NCI-H2227 treated with DMSO at 0.1 percent for 48 hours (cell line): Measurements from ENCODE around the gene RUNX1.

Experiments
- DNase-seq: peaks from one replicate; lab custom pipeline; 2025; lab: John Stamatoyannopoulos, UW

The RUNX1 gene

DNA sequence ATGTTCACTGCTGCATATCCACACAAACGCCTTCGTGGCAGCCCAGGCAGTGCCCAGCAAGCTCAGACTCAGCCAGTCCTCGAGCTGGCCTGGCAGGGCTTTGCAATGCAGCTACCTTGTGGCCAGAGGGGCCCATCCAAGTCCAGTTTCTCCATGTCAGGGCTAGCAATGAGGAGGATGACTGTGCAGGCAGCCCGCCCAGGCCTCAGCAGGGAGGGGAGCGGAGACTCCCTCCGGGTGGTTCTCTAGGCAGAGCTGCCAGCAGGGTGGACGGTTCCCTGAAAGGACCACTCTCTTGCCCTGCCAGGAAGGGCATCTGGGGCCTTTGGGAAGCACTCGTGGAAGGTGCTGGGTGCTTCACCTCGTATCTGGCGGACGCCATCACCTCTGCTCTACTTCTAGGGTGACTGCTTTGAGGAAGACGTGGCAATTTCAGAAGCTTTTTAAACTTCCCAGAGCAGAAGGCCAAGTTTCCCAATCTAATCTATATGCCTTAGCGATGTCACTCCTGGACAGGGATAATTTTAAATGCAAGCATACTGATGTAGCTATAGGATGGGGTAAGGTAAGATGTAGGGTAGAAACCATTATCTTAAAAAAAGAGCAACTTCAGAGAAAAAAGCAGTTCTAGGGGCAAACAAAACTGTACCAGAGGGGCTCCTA, 56.2 kb downstream of the RUNX1 start:
- DNase-seq, result no peak

DNA sequence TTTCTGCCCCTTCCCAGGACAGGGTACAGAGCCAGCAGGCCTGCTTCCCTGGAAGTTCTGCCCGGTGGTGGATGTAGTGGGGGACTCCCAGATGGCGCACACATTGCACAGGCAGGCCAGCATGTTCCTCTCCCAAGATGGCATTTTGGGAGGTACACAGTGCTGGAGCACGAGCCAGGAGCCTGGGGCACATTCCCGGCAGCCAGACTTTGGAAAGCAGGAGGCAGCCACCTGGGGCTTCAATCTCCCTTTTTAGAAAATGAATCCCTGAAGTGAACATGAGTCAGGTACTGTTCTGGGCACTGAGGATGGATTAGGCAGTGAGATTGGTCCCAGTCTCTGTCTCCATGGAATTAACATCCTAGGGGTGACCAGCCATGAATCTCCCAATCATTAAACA, 56.9 kb downstream of the RUNX1 start:
- DNase-seq, result no peak

DNA sequence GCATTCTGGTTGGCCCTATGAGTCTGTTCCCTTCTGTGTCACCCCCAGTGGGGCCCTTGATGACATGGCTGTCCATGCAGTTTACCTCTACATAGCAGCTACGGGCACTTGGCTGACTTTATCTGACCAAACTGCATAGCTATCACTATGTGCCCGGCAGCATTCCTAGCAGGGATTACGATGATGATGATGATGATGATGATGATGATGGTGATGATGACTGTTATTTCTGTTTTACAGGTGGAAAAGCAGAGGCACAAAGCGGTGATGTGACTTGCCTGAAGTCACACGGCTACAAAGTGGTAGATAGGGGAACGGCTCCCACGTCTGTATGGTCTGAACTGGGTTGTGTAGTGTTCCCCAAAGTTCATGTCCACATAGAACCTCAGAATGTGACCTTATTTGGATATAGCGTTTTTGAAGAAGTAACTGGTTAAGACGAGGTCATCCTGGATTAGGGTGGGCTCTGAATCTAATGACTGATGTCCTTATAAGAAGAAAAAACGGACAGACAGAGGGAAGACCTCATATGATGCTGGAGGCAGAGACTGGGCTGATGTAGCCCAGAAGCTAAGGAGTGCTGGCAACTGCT, 57.6 kb downstream of the RUNX1 start:
- DNase-seq, result no peak

- DNase-seq, result no peak
Measured at GRCh38 chr21:34990842-34991241, 58.3 kb downstream of the RUNX1 start.

DNA sequence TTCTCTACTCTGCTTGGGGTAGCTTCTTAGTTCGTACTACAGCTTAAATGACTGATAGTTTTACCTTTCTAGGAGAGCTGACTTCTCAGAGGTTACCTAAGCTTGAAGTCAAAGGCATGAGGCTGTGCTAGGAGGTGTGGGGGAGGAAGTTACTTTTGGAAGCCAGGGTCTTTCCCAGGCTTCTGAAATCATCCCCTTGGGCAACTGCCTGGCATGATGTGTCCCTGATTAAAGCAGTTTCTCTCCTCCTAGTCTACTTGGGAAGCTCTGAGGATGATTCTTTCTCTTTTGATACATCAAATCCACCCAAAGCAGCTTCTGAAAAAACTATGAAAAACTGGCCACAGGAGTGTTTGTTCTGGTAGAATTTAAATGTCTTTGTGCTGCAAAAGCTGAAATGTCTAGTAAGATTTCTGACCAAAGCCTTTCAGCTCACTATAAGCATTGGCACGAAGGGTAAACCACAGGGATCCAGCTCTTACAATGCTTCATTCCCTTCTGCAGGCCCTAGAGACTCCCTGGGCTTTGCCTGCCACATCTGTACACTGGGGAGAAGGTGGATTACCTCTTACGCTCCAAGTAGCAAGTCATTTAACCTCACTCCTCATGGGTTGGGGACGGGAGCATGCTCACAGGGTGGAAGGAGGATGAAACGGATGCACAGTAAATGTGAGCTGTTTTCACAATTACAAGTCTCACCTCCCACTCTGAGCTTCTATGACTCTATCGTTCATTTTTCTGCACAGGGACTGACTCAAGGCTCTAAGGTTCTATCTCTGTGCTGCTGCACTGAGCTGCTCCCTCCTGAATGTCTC, 59.6 kb downstream of the RUNX1 start:
- DNase-seq, result no peak

DNA sequence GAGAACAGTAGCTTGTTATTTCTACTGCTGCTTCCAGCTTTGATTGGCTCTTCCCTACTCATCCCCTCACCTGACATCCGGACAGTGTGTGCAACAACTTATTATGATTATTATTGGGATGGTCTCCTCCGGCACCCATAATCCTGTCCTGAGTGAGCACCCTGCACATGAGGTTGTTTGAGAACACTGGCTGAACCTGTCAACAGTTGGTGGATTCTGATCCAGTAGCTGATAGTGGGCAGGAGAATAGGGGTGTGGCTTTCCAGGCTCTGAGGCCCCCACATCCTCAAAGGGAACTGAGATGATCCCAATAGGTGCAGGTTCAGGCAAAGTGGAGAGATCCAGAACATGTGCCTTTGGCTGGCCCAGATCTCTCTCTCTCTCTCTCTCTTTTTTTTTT, 60.5 kb downstream of the RUNX1 start:
- no peak for DNase-seq

- no peak for DNase-seq
Measured at GRCh38 chr21:34988139-34988538, 61.0 kb downstream of the RUNX1 start.

- no peak for DNase-seq
Measured at GRCh38 chr21:34987501-34988072, 61.5 kb downstream of the RUNX1 start.

DNA sequence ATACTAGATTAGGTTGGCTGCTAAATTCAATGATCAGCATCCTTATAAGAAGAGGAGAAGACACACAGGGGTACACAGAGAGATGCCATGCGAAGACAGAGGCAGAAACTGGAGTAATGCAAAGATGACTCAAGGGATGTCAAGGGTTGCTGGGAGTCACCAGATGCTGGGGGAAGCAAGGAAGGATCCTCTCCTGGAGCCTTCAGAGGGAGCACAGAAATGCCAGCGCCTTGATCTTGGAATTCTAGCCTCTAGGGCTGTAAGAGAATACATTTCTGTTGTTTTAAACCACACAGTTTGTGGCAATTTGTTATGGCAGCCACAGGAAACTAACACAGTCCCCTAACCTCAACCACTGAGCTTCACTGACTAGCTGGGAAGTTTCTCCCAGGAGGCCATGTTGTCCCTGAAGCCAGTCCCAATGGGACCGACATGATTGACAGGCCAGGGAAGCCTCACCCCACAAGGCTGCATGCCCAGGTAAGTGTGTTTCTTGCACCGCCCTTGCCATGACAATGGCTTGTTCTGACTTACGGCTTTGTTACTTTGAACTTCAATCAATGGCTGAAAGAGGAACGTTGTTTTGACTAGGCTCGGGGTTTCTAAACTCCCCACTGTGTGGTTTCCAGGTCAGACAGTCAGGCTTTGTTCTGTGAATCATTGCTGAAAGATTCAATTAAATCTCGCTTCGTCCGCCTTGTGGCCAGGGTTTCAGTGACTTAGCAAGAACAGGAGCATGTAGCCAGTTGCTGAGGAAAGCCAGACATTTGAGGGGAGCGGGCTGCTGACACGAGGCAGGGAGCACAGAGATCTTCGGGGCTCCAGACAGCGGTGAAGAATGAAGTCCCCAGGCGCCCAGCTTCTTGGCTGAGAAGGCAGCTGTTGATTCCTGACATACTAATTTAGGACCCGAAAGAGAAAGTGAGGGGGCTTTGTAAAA, 62.3 kb downstream of the RUNX1 start:
- DNase-seq, result no peak

DNA sequence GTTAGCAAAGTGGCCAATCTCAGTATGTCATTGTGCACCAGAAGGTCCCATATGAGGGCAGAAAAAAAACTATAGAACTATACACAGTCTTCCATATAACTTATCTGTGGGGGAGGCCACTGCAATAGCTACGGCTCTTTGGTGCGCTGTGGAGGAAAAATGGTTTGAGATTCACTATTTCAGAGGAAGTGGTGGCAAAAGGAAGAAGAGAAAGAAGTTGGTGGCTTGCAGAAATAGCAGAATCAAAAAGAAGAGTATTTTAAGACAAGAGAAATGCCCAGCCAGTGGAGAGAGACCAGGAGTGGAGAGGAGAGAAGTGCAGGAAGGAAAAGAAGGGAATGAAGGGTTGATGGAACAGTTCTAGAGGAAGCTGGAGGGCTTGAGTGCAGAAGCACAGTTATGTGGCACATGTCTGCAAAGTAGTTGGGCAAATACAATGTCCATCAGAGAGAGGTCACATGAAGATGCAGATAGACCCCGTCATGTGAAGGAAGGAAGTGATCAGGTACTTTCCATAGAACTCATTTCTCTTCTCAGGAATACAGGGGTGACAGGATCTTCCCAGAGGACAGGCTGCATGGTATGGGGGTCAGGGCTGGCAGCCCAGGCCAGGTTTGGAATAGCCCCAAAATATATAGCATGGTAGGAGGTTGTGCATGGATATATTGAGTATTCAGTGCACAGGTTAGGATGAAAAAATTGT, 64.6 kb downstream of the RUNX1 start:
- no peak for DNase-seq

- no peak for DNase-seq
Measured at GRCh38 chr21:34983680-34984086, 65.4 kb downstream of the RUNX1 start.

GRCh38 chr21:34981791-34982190, 67.3 kb downstream of the RUNX1 start:
- no peak for DNase-seq

GRCh38 chr21:34980423-34981115, 68.5 kb downstream of the RUNX1 start:
- DNase-seq, result no peak

GRCh38 chr21:34979383-34979782, 69.7 kb downstream of the RUNX1 start:
- no peak for DNase-seq

- no peak for DNase-seq
Measured at GRCh38 chr21:34977333-34977732, 71.8 kb downstream of the RUNX1 start.

DNA sequence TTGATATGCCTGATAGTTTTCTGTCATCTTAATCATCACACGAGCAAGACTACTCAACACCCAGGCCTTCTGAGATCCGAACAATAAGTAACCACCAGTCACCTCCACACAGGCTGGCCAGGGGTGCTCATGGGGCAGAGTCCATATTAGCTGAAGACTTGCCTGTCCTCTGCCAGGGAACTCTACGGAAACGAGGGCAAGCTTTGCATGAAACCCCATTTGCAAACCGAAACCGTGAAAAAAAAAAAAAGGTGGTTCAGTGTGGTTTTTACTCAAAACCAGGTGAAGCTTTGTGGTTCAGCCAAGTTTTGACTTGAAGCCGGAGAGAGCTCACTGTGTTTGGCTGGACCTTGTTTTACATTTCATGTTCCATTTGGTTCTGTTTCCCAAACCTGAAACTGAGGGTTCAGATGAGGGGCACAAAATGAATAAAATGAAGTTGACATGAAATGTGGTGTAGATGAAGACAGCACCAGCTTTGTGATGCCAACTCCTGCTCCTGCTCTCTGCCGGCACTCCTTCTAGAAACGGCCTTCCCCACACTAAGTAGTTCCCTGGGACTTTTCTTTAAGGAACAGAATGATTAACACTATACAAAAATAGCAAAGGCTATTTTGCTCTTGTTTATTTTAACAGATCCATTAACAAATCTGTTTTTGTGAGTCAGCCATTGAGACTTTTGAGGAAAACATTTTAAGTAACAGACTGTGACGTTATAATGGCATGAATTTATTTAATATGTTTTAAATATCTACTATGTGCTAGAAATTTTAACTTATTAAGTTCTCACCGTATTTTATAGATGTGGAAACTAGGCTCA, 74.7 kb downstream of the RUNX1 start:
- DNase-seq, result no peak

DNA sequence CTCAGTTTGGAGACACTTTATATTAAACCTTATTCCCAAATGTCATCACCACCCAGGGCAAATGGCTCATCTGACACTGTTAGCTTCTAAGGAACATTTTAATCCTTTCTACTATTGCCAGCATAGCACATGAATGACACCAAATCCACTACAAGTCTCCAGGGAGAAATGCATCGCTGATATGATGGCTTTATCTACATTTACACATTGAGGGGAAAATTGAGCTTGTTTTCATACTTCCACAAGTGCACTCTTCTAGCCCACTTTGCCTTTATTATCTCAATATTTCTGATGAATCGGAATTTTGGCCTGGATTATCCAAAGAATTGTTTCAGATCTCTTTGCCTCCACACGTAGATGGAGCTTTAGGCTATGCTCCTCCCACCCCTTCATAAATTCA, 75.4 kb downstream of the RUNX1 start:
- DNase-seq, result no peak

- no peak for DNase-seq
Measured at GRCh38 chr21:34971656-34972055, 77.4 kb downstream of the RUNX1 start.

DNA sequence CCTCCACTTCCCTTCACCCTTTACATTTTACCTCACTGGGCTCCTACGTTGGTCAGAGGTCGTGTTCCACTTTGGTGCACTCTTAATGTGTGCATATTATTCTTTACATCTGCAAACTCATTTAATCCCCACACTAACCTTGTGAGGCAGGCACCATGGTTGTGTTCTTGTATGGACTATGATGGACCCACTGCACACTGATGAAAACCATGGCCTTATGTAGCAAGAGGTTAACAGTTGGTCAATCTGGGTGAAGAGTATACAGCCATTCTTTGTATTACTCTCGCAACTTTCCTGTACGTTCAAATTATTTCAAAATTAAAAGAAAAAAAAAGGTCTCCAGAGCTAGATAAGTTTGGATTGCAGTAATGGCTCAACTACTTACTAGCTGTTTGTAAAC, 78.5 kb downstream of the RUNX1 start:
- no peak for DNase-seq

- no peak for DNase-seq
Measured at GRCh38 chr21:34970167-34970500, 79.0 kb downstream of the RUNX1 start.
